ENCODE data around the gene ZNF418.
"Not testable (repeated sequence)": the region's sequence is repeated elsewhere in the genome, so short reads cannot be mapped to it uniquely, and the experiment has no call there.

The ZNF418 gene

DNA sequence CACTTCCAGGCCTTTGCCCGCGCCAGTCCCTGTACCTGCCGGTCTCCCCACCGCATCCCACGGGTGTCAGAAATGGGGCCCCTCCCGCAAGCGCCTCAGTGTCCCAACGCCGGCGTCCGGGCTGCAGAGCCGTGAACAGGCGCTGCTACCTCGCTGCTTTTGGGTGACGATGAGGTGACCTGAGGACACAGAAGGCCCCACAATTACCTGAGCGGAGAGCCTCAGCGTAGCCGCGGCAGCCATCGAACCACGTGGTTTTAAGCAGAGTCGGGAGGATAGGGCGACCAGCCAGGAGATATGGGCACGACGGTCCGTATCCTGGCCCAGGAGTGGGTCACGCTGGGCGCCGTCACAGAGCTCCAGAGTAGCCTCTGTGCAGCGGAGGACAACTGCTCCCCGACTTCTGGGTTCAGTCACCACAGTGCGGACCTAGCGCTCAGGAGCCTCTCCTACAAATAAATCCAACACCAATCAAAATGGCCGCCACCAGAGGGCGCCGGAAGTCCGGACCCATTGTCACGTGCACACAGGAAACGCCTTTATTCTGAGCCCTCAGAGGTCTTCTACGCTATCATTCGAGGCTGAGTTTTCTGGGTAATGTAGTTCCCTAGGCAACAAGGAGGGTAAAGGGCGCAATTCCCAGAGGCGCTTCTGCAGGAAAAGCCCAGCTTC, 46.5 kb downstream of the ZNF418 start, which contains the start of gene ZNF814:
Gene ZNF814, minus strand, starts transcription at position 478 of the 672 bp plus-strand sequence. Its CDS starts 235 bp downstream, at position 243.
- peak; percentile 62 for DNase-seq

DNA sequence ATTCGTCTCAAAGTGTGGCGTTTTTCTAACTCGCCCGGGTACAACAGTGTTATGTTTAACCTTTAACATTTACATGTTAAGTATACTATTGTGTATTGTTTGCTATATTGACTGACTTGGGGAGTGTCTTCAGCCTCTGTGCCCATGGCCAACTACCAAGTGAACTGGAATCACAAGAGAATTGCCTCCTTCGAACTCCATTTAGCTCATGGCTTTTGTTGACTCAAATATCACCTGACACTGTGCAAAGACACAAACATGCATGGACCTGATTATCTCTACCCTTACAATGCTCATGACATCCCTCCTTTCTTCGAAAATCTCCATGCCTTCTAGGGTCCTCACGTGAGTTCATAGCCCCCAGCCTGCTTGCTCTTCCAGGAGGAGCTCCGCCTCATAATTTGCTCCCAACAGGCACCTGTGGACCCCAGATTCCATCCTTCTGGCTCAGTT, 47.1 kb downstream of the ZNF418 start:
- no peak for DNase-seq

DNA sequence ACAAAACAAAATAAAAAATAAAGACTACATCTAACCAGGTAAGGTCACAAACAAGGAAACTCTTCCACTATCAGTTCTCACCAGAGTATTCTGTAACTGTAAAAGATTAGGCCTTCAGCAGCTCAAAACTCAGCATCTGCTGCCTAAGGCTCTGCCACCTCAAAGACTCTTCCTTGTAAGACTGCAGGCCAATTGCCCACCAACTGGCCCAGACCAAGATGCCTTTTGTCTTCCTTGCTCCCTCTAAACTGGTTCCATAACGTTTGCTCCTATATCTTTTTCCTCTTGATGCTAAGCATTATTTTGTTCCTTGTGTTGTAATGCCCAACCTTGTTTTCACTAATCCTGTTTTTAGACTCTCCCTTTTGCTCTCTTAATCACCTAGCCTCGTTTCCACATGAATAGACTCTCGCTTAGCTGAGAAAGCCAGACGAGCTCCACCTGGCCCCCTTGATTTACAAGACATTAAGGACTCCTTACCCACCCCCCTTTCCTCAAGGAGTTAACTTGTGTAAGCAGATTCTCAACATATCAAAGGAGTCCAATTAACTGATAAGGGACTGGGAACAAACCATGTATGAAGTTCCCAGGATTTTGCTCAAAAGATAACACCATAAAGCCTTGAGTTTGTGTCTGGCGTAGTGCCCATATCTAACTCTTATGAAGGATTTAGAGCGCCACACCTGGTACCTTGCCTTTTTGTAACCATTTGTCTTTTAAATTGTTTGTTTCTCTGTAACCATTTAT, 47.8 kb downstream of the ZNF418 start:
- DNase-seq = no peak

DNA sequence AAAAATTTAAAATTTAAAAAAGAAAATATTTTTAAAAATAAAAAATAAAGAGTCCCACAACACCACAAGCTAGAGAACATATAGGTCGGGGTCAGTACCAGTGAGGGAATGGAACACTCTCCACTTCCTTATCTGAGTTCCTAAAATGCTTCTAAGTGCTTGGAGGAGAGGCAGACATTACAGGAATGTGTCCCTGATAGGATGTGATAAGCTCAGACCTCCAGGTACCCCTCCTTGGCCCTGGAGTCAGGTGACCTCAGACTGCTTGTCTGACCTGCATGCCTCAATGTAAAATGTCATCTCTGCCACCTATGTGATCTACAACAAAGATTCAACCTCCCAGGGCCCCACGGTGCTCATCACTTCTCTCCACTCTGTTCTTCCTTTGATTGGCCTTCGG, 49.2 kb downstream of the ZNF418 start:
- DNase-seq = no peak

DNA sequence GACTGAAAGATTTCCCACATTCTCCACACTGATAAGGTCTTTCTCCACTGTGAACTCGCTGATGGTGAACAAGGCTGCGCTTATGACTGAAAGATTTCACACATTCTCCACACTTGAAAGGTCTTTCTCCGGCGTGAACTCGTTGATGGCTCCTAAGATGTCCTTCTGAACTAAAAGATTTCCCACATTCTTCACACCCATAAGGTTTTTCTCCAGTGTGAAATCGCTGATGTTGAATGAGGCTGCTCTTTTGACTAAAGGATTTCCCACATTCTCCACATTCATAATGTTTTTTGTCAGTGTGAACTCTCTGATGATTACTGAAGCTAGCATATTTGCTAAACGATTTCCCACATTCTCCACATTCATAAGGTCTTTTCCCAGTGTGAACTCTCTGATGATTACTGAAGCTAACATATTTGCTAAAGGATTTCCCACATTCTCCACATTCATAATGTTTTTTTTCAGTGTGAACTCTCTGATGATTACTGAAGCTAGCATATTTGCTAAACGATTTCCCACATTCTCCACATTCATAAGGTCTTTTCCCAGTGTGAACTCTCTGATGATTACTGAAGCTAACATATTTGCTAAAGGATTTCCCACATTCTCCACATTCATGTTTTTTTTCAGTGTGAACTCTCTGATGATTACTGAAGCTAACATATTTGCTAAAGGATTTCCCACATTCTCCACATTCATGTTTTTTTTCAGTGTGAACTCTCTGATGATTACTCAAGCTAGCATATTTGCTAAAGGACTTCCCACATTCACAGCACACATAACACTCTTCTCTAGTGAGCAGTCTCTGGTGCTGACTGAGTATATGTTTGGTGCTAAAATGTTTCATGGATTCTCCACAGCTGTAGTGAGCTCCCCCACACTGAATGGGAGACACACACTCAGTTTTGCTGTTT, 61.1 kb downstream of the ZNF418 start:
- not testable (repeated sequence) for DNase-seq

DNA sequence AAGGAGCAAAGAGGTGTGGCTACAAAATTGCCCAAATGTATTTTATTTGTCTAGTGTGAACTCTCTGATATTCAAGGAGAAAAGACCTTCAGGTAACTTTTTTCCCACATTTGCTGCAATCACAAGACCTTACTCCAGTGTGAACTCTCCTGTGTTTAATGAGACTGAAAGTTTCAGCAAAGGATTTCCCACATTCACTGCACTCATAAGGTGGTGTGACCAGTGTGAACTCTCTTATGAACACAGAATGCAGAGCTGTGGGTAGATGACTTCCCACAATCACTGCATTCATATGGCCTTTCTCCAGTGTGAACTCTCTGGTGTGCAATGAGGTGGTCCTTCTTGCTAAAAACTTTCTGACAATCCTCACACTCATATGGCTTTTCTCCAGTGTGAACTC, 62.8 kb downstream of the ZNF418 start:
- DNase-seq = no peak
